Activated T-helper 1 cell treated with anti-CD3 and anti-CD28 coated beads, Interleukin-12 subunit alpha, Interleukin-12 subunit beta, Interleukin-2, Interleukin-4 antibody, amounts not matched to agents 30 ng/mL and 10 ng/mL and 1 ng/mL, durations not matched to agents 14 hours and 24 hours and 36 hours (primary cell): ENCODE results near the gene PYGM. TPM values are rescaled to one million over a fixed set of nuclear protein-coding genes. Genes with fewer than 3 reads are reported as not detected.

Experiments used
- DNase-seq: peaks from one replicate; pipeline ENCODE4 v3.0.0; 2021; ENCODE audit warnings: low spot score
- H3K27ac Mint-ChIP-seq: one replicate; pipeline ENCODE4 v1.8.0; 2021; ENCODE audit warnings: mild to moderate bottlenecking, mixed read lengths
- H3K27me3 Mint-ChIP-seq: one replicate; pipeline ENCODE4 v1.8.0; 2022; ENCODE audit warnings: mild to moderate bottlenecking, moderate library complexity, mixed read lengths; ENCODE audit not compliant: insufficient read depth
- H3K36me3 Mint-ChIP-seq: one replicate; pipeline ENCODE4 v1.8.0; 2021; ENCODE audit warnings: low read depth, mixed read lengths
- H3K4me1 Mint-ChIP-seq: one replicate; pipeline ENCODE4 v1.8.0; 2021; ENCODE audit warnings: low read depth, mixed read lengths
- H3K4me3 Mint-ChIP-seq: one replicate; pipeline ENCODE4 v1.8.0; 2021; ENCODE audit warnings: mild to moderate bottlenecking, moderate library complexity, mixed read lengths
- H3K9me3 Mint-ChIP-seq: one replicate; pipeline ENCODE4 v1.8.0; 2021; ENCODE audit warnings: mixed read lengths
- intact Hi-C: fragments of 100-400 bp; cut with micrococcal nuclease; formaldehyde crosslinking; loops from one replicate; pipeline ENCODE4 v1.15.1; 2024
- total RNA-seq: library from RNA; stranded (reverse); gene quantifications from 2 replicates; pipeline ENCODE4 v1.2.3, GENCODE V29; 2022

The PYGM gene
- total RNA-seq, 1 donor from 2014 or later, result 2.7 TPM

DNA sequence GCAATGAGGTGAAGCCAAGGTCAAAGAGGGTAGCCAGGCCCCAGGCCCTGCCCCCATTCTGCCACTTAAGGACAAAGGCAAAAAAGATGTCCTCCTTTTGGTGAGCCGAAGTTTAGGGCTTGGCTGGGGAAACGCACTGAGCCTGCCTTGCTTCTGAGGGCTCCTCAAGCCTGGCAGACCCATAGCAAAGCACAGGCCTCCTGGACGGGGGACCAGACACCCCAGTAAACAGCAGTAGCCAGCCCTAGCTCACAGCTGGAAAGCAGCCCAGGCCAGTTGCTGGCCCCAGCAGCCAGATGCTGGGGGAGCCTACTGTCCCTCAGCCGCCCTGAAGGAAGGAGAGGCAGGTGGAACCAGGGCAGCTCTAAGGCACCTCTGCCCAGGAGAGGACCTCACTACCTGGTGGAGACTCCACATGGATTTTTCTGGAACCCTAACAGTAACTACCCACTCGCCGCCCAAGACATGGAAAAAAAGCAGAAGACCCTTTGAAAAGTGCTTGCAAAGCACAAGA lies 3.8 kb upstream of the PYGM start:
- peak overlapping the region; percentile 80 for H3K4me3 Mint-ChIP-seq

DNA sequence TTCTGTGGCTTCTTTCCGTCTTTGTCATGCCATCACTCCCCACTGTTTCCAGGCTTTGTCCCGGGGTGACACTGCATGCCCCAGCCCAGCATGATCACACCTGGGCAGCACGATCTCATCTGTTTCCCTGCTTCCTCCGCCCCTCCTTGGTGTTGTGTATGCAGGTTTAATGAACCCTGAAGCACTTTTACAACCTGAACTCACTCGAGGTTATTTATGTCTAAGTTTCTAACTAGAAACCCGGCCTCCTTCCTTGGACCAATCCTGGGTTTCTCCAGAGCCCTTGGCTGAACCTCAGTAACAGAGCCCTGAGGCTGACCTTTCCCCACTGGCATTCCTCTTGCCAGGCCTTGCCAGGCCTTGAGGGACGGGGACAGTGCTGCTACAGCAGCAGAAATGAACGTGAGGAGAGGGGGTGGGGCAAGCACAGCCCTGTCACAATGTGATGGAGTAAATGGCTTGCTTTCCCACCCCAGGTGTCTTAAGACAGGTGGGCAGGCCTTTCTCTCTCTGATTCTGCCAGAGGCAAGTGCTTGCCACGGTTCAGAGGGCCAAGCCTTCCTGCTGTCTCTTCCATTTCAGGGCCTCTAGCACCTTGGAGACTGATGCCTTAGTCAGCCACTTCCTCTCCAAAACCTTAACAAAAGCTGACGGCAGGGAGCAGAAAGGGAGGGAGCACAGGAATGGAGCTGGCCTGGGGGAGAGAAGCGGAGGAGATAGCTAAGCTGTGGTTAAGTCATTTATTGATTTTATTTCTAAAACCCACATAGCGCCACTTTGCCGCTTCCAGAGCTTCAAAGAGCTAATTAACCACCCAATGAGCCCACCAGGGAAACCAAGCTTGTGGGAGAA lies 3.1 kb upstream of the PYGM start:
- Mint-ChIP-seq H3K36me3 (peaks cover 55% of the 10 kb centered on the region), H3K4me3 (peak overlapping the region; percentile 78), H3K27me3 (no peaks in the 10 kb centered on the region), H3K9me3 (no peaks in the 10 kb centered on the region), H3K4me1 (peaks cover 77% of the 10 kb centered on the region), H3K27ac (peak overlapping the region; percentile 88)
- intact Hi-C loops, result loop anchor here (2.0 kb wide), 1 partner anchor 14 kb away; no protein-coding TSS in a partner anchor
- DNase-seq, result no peak

More for the DNA sequence above, 3.8 kb upstream of the PYGM start:
- intact Hi-C loops, result loop anchor here (1.0 to 2.0 kb wide), 3 partner anchors 9 to 18 kb away; no protein-coding TSS in a partner anchor
- Mint-ChIP-seq H3K36me3 (peaks cover 62% of the 10 kb centered on the region), H3K27ac (peak overlapping the region; percentile 88), H3K27me3 (no peaks in the 10 kb centered on the region), H3K4me1 (peaks cover 83% of the 10 kb centered on the region), H3K9me3 (no peaks in the 10 kb centered on the region)
- no peak for DNase-seq

DNA sequence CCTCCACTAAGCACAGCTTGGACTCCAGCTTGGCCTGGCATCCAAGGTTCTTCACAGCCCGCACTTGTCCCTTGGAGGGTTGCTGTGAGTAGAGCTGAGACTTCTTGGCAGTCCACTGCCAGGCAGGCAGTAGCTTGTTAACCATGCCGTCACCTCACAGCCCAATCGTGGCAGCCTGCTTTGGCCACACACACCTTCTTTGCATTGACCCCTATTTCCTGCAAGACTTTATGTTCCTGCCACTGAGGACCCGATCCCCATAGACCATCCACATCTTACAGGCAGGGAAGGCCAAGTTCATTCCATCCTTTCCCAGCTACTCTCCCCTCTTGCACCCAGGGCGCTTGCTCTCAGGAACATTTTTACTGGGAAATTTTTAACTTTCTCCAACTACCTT lies 2.5 kb upstream of the PYGM start:
- Mint-ChIP-seq H3K27ac (peak overlapping the region; percentile 88), H3K4me3 (peak overlapping the region; percentile 58), H3K27me3 (no peaks in the 10 kb centered on the region), H3K9me3 (no peaks in the 10 kb centered on the region), H3K36me3 (peaks cover 53% of the 10 kb centered on the region), H3K4me1 (peaks cover 70% of the 10 kb centered on the region)
- no peak for DNase-seq
- intact Hi-C loops, result loop anchor here (2.0 kb wide), 1 partner anchor 15 kb away; no protein-coding TSS in a partner anchor

DNA sequence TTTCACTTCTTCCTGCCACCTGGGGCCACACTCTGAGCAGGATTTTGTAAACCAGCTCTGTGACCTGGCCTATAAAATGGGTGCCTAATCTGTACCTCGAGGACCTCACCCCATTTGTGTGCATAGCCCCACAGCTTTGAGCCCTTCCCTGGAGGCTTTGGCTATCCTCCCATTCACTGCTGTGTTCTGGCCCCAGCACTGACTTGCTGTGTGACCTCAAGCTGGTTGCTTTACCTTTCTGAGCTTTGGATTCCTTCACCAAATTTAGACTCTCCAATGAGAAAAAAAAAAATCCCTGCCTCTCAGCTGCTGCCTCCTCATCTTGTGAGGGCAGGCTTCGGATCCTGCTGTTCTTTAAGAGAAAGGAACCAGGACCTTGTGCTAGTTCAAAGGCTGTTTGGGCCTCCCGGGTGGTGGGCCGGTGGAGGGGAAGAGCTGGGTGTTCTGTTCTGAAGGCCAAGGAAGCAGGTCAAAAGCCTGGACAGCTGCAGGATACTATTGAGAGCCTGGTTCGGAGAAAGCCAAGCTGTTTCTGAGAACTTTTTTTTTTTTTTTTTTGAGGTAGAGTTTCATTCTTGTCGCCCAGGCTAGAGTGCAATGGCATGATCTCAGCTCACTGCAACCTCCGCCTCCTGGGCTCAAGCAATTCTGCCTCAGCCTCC lies 1.1 kb upstream of the PYGM start:
- H3K4me1 Mint-ChIP-seq, result peaks cover 61% of the 10 kb centered on the region
- peak overlapping the region; percentile 31 for H3K4me3 Mint-ChIP-seq
- no peak for DNase-seq
- H3K36me3 Mint-ChIP-seq, result peaks cover 48% of the 10 kb centered on the region
- no peaks in the 10 kb centered on the region for H3K27me3 Mint-ChIP-seq
- intact Hi-C loops, result no loop called here
- peak overlapping the region; percentile 77 for H3K27ac Mint-ChIP-seq
- no peaks in the 10 kb centered on the region for H3K9me3 Mint-ChIP-seq

DNA sequence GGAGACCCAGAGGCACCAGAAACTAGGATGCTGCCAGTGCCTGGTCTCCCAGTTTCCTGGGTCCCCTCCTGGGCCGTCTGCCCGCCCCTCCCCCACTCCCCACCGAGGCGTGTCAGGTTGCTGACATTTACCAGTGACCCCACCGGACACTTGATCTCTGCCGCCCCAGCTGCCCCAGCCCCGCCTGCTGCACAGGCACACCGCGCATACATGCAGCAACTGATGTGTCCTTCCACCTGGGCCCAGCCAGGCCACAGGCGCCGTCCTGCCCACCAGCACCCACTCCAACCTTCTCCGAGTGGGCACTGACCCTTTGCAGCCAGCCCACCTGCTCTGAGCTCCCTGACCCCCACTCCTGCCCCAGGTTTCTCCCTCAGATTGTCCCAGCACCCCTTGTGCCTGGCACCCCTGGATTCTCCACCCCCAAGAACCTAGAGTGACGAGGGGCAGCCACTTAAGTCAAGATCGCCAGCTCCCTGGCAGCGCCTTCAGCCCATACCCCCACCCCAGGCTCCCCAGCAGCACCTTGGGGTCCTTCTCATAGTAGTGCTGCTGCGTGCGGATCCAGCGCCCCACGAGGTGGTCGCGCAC lies 548 bp downstream of the PYGM start:
- H3K4me1 Mint-ChIP-seq, result peaks cover 46% of the 10 kb centered on the region
- H3K4me3 Mint-ChIP-seq, result no peak overlapping the region
- H3K36me3 Mint-ChIP-seq, result peaks cover 33% of the 10 kb centered on the region
- no peak overlapping the region for H3K27ac Mint-ChIP-seq
- H3K9me3 Mint-ChIP-seq, result no peaks in the 10 kb centered on the region
- intact Hi-C loops, result no loop called here
- no peaks in the 10 kb centered on the region for H3K27me3 Mint-ChIP-seq
- no peak for DNase-seq

DNA sequence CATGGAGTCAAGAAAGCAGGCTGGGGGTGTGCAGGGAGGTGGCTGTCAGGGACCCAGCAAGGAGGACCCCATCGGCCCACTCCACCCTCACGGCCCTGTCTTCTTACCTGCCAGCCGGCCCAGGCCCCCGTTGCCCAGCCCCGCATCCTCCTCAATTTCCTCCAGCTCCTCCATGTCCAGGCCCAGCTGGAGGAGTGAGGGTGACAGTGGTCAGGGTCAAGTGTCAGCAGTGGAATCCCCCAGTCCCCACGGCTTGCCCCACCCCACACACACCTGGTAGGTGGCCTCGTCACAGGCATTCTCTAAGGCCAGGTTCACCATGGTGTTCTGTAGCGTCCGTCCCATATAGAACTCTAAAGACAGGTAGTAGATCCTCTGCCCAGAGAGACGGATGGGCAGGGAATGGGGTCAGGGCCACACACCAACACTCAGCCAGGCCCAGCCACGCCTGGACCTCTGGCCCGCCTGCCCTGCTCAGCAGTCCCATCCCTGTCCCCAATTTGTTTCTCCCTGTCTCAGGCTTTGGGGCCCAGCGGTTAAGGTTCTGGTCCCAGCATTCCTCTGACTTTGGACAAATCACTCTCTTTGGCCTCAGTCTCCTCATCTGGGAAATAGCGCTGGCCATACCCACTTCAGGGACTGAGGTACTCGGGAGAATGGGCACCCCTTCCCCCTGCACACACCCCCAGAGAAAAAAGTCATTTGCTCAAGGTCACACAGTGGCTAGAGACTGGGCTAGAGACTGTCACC lies 1.3 kb downstream of the PYGM start:
- Mint-ChIP-seq H3K9me3 (no peaks in the 10 kb centered on the region), H3K27ac (no peak overlapping the region), H3K4me1 (peaks cover 39% of the 10 kb centered on the region), H3K27me3 (no peaks in the 10 kb centered on the region), H3K4me3 (no peak overlapping the region), H3K36me3 (peaks cover 30% of the 10 kb centered on the region)
- intact Hi-C loops, result no loop called here
- no peak for DNase-seq

DNA sequence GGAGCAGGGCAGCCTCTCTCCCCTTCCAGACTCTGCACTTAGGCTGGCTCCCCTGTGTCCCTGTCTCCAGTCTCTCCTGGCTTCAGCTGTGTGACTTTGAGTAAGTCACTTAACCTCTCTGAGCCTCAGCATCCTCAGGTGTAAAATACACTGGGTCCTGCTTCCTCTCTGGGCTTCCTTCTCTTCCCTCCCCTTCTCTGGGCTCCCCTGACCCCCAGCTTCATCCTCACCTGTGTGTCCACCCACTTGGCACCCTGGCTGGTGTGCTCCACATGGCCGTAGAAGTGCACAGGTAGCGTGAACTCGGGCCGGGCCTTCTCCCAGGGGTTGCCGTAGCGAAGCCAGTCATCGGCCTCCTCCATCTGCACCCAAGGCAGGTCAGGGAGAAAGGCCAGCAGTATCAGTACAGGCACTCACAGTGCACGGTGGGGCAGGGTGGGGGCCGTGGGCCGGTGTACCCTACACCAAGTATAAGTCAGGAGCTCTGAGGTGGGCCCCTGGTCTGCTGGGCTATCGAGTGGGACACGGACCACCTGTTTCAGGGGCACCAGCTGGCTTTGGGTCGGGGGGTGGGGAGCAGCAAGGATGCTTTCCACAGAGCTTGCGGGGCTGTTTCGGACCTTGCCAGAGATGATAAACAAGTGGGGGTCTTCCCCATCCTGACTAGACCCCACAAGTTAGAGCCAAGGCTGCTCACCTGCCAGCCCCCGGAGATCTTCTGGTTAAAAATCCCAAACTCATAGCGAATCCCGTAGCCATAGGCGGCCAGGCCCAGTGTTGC lies 2.0 kb downstream of the PYGM start:
- Mint-ChIP-seq H3K27me3 (no peaks in the 10 kb centered on the region), H3K4me3 (no peak overlapping the region), H3K4me1 (peaks cover 34% of the 10 kb centered on the region), H3K36me3 (peaks cover 22% of the 10 kb centered on the region), H3K27ac (no peak overlapping the region), H3K9me3 (no peaks in the 10 kb centered on the region)
- intact Hi-C loops, result no loop called here
- DNase-seq, result no peak

DNA sequence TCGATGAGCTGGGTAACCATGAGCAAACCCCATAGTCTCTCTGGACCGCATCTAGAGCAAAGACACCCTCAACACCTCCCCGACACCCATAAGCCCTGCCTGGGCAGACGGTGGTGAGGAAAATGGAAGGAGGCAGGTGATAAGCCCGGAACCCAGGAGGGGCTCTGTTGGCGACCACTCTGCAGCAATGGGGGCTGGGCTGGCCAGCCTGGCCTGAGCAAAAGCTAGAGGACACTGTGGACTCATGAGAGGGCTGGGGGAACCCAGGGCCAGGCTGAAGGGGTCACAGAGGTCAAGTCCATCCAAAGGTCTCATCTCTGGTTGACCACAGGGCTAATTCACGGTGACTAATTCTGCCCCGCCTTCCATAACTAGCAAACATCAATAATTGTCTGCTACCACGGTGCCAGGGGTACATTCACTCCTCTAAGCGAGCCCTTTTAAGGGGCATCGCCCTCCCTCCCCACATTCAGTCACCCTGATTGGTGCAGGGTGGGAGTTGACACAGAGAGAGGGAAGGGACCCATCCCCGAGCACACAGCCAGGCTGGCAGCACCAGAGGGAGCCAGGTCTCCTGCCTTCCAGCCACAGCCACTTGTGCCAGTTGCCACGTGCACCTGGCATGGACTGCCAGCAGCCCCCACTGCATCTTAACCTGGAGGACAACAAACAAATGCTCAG lies 4.0 kb downstream of the PYGM start:
- H3K27ac Mint-ChIP-seq, result no peak overlapping the region
- DNase-seq, result no peak
- no peak overlapping the region for H3K4me3 Mint-ChIP-seq
- peaks cover 17% of the 10 kb centered on the region for H3K36me3 Mint-ChIP-seq
- no peaks in the 10 kb centered on the region for H3K27me3 Mint-ChIP-seq
- peaks cover 28% of the 10 kb centered on the region for H3K4me1 Mint-ChIP-seq
- no peaks in the 10 kb centered on the region for H3K9me3 Mint-ChIP-seq
- intact Hi-C loops, result no loop called here

DNA sequence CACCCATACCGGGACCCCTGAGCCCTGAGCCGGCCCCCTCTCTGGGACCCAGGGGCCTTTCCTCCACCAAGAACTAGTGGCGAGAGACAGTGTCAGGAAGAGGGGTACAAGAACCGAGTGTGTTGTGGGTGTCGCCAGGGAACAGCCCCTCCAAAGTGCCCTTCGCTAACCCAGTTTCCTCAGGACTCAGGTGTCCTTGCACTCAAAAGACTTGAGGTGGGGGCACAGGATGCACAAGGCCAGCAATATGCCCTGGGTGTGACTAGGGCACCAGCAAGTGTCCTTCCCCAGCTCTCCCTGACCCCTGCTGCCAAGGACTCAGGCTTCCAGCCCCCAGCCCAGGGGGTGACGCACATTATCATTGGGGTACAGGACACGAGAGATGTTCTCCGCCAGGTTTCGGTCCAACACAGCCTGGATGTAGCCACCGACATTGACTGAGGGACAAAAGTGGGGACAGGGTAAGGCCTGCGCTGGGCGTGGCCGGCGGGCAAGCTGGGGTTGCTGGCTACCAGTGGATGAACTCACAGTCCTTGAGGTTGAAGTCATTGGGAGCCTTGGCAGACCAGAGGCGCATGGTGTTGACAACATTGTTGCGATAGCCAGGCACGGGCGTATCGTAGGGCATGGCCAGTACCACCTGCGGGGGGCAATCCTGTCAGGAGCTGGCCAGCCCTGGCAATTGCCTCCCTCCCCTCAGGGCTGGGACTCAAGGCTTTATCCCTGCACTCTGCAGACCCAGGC lies 4.7 kb downstream of the PYGM start:
- H3K27me3 Mint-ChIP-seq, result no peaks in the 10 kb centered on the region
- peaks cover 27% of the 10 kb centered on the region for H3K4me1 Mint-ChIP-seq
- no peak for DNase-seq
- intact Hi-C loops, result no loop called here
- no peaks in the 10 kb centered on the region for H3K9me3 Mint-ChIP-seq
- no peak overlapping the region for H3K4me3 Mint-ChIP-seq
- peaks cover 20% of the 10 kb centered on the region for H3K36me3 Mint-ChIP-seq
- H3K27ac Mint-ChIP-seq, result no peak overlapping the region

DNA sequence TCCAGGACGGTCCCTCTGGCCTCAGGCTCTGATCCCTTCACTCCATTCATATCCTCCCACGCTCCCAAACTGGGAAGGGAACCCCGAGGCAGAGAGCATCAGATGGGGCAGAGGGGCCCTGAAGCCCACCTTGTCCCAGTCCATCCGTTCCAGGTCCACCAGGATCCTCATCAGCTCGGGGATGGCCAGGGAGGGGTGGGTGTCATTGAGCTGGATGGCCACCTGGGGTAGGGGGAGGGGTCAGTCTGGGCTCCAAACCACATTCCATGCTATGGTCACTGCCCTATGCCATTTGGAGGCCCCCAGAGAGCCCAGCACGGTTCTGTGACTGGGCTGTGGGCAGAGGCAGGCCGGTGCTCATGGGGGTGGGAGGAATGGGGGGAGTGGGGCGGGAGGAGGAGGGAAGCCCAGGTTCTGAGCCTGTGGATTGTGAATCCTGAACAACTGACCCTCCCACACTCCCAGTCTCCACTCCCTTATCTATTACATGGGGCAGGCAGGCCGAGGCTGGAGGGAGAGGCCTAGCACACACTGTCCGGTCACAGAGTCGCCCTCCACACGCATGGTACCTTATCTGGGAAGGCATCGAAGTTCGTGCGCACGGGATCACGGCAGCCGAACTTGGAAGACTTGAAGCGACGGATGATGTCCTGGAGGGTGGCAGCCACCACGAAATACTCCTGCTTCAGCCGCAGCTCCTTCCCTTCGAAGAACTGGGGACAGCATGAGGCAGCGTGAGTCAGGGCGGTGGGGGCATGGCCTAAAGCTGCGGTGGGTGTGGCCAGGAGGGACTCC lies 5.5 kb downstream of the PYGM start:
- Mint-ChIP-seq H3K4me3 (no peak overlapping the region), H3K27me3 (no peaks in the 10 kb centered on the region), H3K36me3 (peaks cover 22% of the 10 kb centered on the region), H3K9me3 (no peaks in the 10 kb centered on the region), H3K27ac (no peak overlapping the region), H3K4me1 (peaks cover 22% of the 10 kb centered on the region)
- no peak for DNase-seq
- intact Hi-C loops, result no loop called here
